Thyroid gland (tissue), 4 donors: ENCODE measurements around the gene UBE2O.

Experiments
- CTCF ChIP-seq, 6 experiments: fragments of 200-600 bp in 3 of 6; fragments of 450-650 bp in 3 of 6; sonication (generic) in 3 of 6; IDR thresholded peaks; one replicate each; pipeline ENCODE4 v1.5.1; 2016 to 2019; ENCODE audit warnings: antibody characterized with exemption in 6 of 6, mild to moderate bottlenecking in 2 of 6, inconsistent platforms in 1 of 6, moderate library complexity in 1 of 6
- POLR2A ChIP-seq, 2 donors: fragments of 450-650 bp; IDR thresholded peaks; one replicate each; pipeline ENCODE4 v1.6.1; 2017; ENCODE audit warnings: antibody characterized with exemption in 2 of 2, mild to moderate bottlenecking in 2 of 2, moderate library complexity in 1 of 2

GRCh38 chr17:76453431-76453743 lies 435 bp upstream of the UBE2O start:
- TF ChIP-seq POLR2A (IDR thresholded peaks at IDR 0.05), result no peak
- TF ChIP-seq CTCF (IDR thresholded peaks at IDR 0.05), result no peak
